ENCODE measurements around the gene CYB5R3.
"Not testable (repeated sequence)": the region's sequence is repeated elsewhere in the genome, so short reads cannot be mapped to it uniquely, and the experiment has no call there.

The CYB5R3 gene

GRCh38 chr22:42678894-42679293 lies 29.7 kb upstream of the CYB5R3 start:
- DNase-seq (ENCODE audit: low read depth in 1 of 2, low spot score in 1 of 2) = no peak
- H3K27ac ChIP-seq (replicated peaks) = no peak overlapping the region
- no peak for TF ChIP-seq POLR2AphosphoS5 (IDR thresholded peaks at IDR 0.05; ENCODE audit: low read depth)
- TF ChIP-seq GABPA (IDR thresholded peaks at IDR 0.05; ENCODE audit: low read depth) = no peak
- no peak for TF ChIP-seq SPI1 (IDR thresholded peaks at IDR 0.05; ENCODE audit: borderline replicate concordance, low read depth)
- no peak for TF ChIP-seq REST (IDR thresholded peaks at IDR 0.05; ENCODE audit: insufficient replicate concordance, low read depth)
- no peak for TF ChIP-seq CTCF (IDR thresholded peaks at IDR 0.05; ENCODE audit: insufficient read depth, low read length)
- H3K4me3 ChIP-seq (replicated peaks; ENCODE audit: insufficient read depth, low read length) = no peak overlapping the region
- no peaks in the 10 kb centered on the region for H3K27me3 ChIP-seq (ENCODE audit: insufficient read depth, poor library complexity, severe bottlenecking)

- not testable (repeated sequence) for H3K4me3 ChIP-seq (replicated peaks; ENCODE audit: insufficient read depth, low read length); H3K27ac ChIP-seq (replicated peaks); DNase-seq (ENCODE audit: low read depth in 1 of 2, low spot score in 1 of 2); H3K27me3 ChIP-seq (ENCODE audit: insufficient read depth, poor library complexity, severe bottlenecking)
These were observed 28.7 kb upstream of the CYB5R3 start for GRCh38 chr22:42677936-42678335.

- H3K4me3 ChIP-seq (replicated peaks; ENCODE audit: insufficient read depth, low read length) = no peak overlapping the region
- no peak overlapping the region for H3K27ac ChIP-seq (replicated peaks)
- no peak for DNase-seq (ENCODE audit: low read depth in 1 of 2, low spot score in 1 of 2)
- TF ChIP-seq REST (IDR thresholded peaks at IDR 0.05; ENCODE audit: insufficient replicate concordance, low read depth) (no peak), POLR2AphosphoS5 (IDR thresholded peaks at IDR 0.05; ENCODE audit: low read depth) (no peak), SPI1 (IDR thresholded peaks at IDR 0.05; ENCODE audit: borderline replicate concordance, low read depth) (no peak), CTCF (IDR thresholded peaks at IDR 0.05; ENCODE audit: insufficient read depth, low read length) (no peak), GABPA (IDR thresholded peaks at IDR 0.05; ENCODE audit: low read depth) (no peak)
- H3K27me3 ChIP-seq (ENCODE audit: insufficient read depth, poor library complexity, severe bottlenecking) = no peaks in the 10 kb centered on the region
These were observed 26.9 kb upstream of the CYB5R3 start for GRCh38 chr22:42676059-42676607.

GRCh38 chr22:42673898-42674401 lies 24.8 kb upstream of the CYB5R3 start:
- no peak overlapping the region for H3K27ac ChIP-seq (replicated peaks)
- no peaks in the 10 kb centered on the region for H3K27me3 ChIP-seq (ENCODE audit: insufficient read depth, poor library complexity, severe bottlenecking)
- H3K4me3 ChIP-seq (replicated peaks; ENCODE audit: insufficient read depth, low read length) = no peak overlapping the region
- no peak for TF ChIP-seq SPI1 (IDR thresholded peaks at IDR 0.05; ENCODE audit: borderline replicate concordance, low read depth)
- TF ChIP-seq REST (IDR thresholded peaks at IDR 0.05; ENCODE audit: insufficient replicate concordance, low read depth) = no peak
- no peak for TF ChIP-seq POLR2AphosphoS5 (IDR thresholded peaks at IDR 0.05; ENCODE audit: low read depth)
- TF ChIP-seq GABPA (IDR thresholded peaks at IDR 0.05; ENCODE audit: low read depth) = no peak
- TF ChIP-seq CTCF (IDR thresholded peaks at IDR 0.05; ENCODE audit: insufficient read depth, low read length) = no peak
- DNase-seq (ENCODE audit: low read depth in 1 of 2, low spot score in 1 of 2) = no peak

- DNase-seq (ENCODE audit: low read depth in 1 of 2, low spot score in 1 of 2); H3K27ac ChIP-seq (replicated peaks); H3K4me3 ChIP-seq (replicated peaks; ENCODE audit: insufficient read depth, low read length); H3K27me3 ChIP-seq (ENCODE audit: insufficient read depth, poor library complexity, severe bottlenecking): not testable (repeated sequence)
These were observed 23.9 kb upstream of the CYB5R3 start for GRCh38 chr22:42673071-42673470.
